ENCODE data around the gene LRCH3.

DNA sequence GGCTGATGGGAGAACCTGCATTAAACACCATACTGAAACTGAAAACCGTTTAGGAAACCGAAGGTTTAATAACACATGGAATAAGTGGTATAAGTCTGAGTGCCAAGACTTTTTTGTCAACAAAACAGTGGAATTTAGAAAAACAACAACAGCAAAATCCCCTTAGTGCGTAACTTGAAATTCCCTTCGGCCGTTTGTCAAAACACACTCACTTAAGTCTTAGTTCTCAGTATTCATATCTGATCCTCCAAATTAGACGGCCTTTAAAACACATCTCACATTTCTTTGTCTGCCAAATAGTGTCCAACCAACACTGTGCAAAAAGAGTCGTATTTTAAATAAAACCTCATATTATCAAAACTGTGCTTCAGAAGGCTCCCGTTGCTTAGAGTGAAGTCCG, 64.5 kb downstream of the LRCH3 start:
- TF ChIP-seq MAFK (IDR thresholded peaks at IDR 0.05; ENCODE audit: partially characterized antibody) = no peak
- TF ChIP-seq POLR2A (IDR thresholded peaks at IDR 0.05; ENCODE audit: low read length) = no peak
- no peak for TF ChIP-seq ELK1 (IDR thresholded peaks at IDR 0.05; ENCODE audit: low read depth, low read length)
- TF ChIP-seq CTCF (IDR thresholded peaks at IDR 0.05) = no peak
- TF ChIP-seq CBX2 (IDR thresholded peaks at IDR 0.05; ENCODE audit: borderline replicate concordance, low read depth) = no peak
- TF ChIP-seq JUN (IDR thresholded peaks at IDR 0.05) = no peak
- no peak for TF ChIP-seq CEBPB (IDR thresholded peaks at IDR 0.05)

All from A549 (cell line).